ENCODE data around the gene ABCA13.

ABCA13 gene

DNA sequence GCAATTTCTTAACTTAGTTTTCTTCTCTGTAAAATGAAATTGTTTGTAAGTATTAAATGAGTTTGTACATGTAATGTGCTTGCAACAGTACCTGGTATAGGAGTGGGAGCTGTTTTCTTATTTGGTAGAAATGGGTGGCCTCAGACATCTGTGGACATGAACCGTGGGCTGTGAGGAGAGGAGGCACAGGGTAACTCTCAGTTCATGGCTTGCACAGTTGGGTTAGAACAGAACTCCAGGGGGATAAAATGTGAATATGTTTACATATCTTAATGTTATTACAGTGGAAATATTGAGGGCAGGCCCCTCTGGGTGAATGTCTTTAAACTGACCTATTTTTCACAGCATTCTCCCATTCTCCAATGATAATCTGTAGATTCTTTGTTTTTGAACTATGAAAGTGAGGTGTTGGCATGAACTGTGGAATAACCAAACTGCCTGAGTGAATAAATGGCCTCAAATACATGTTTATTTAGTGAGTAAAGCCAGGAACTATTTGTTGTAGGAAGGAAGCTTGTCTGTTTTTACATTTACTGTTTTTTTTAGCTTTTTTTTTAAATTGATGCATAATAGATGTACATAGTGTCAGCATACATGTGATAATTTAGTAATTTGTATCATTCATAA, 2.6 kb downstream of the ABCA13 start:
- H2AFZ ChIP-seq, result no peak overlapping the region
- H3K36me3 ChIP-seq (ENCODE audit: control insufficient read depth, insufficient read depth, low read length), result no peaks in the 10 kb centered on the region
- H3K4me1 ChIP-seq, result no peaks in the 10 kb centered on the region
- no peaks in the 10 kb centered on the region for H3K27me3 ChIP-seq (ENCODE audit: control insufficient read depth, insufficient read depth, low read length)
- no peak overlapping the region for H3K27ac ChIP-seq
- no peak overlapping the region for H3K4me3 ChIP-seq (ENCODE audit: low read depth, low read length)
- H3K9ac ChIP-seq, result no peak overlapping the region
- H3K4me2 ChIP-seq (ENCODE audit: low read length), result no peak overlapping the region
- TF ChIP-seq, protein P1, sequence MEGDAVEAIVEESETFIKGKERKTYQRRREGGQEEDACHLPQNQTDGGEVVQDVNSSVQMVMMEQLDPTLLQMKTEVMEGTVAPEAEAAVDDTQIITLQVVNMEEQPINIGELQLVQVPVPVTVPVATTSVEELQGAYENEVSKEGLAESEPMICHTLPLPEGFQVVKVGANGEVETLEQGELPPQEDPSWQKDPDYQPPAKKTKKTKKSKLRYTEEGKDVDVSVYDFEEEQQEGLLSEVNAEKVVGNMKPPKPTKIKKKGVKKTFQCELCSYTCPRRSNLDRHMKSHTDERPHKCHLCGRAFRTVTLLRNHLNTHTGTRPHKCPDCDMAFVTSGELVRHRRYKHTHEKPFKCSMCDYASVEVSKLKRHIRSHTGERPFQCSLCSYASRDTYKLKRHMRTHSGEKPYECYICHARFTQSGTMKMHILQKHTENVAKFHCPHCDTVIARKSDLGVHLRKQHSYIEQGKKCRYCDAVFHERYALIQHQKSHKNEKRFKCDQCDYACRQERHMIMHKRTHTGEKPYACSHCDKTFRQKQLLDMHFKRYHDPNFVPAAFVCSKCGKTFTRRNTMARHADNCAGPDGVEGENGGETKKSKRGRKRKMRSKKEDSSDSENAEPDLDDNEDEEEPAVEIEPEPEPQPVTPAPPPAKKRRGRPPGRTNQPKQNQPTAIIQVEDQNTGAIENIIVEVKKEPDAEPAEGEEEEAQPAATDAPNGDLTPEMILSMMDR (IDR thresholded peaks at IDR 0.05), result no peak
- no peaks in the 10 kb centered on the region for H3K79me2 ChIP-seq
- no peaks in the 10 kb centered on the region for H3K9me3 ChIP-seq (ENCODE audit: control insufficient read depth, low read length)

DNA sequence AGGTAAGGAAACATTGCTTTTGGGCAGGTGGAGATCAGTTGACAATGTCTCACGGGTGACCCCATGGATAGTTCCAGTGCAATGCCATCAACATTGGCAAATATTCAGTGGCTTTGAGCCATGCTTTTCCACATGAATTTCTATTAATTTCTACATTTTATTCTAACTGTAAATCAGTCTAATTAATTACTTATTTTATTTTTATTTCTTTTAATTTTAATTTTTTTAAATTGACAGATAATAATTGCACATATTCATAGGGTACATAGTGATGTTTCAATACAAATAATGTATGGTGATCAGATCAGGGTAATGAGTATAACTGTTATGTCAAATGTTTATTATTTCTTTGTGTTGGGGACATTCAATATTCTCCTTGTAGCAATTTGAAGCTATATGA, 3.8 kb downstream of the ABCA13 start:
- Histone ChIP-seq H3K9me3 (ENCODE audit: control insufficient read depth, low read length) (no peaks in the 10 kb centered on the region), H3K4me1 (no peaks in the 10 kb centered on the region), H3K79me2 (no peaks in the 10 kb centered on the region), H3K27me3 (ENCODE audit: control insufficient read depth, insufficient read depth, low read length) (no peaks in the 10 kb centered on the region), H3K4me2 (ENCODE audit: low read length) (no peak overlapping the region), H3K9ac (no peak overlapping the region), H3K4me3 (ENCODE audit: low read depth, low read length) (no peak overlapping the region), H3K27ac (no peak overlapping the region), H3K36me3 (ENCODE audit: control insufficient read depth, insufficient read depth, low read length) (no peaks in the 10 kb centered on the region), H2AFZ (no peak overlapping the region)
- TF ChIP-seq, protein P1 (IDR thresholded peaks at IDR 0.05), result no peak

DNA sequence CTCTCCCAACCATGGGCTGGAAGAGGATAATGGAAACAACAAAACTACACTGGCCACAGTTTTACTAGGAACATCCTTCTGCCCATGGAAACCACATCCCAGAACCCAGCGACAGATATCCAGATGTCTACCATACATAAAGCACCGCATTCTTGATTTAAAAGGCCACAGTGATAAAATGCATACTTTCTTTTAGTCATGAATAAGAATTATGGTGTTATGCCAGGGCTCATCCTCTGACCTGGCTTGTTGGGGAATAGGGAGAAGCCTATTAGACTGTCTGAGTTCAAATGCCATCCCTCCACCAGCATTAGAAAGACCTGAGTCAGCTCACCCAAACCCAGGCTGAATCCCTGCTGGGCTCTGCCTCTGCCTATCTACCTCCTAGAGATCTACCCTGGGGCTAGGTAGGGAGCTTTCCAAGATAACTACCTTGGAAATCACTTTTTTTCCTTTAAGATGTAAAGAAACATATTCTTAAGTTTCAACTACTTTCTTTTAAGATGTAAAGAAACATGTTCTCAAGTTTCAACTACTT, 5.2 kb downstream of the ABCA13 start:
- TF ChIP-seq, protein P1 (IDR thresholded peaks at IDR 0.05), result no peak

DNA sequence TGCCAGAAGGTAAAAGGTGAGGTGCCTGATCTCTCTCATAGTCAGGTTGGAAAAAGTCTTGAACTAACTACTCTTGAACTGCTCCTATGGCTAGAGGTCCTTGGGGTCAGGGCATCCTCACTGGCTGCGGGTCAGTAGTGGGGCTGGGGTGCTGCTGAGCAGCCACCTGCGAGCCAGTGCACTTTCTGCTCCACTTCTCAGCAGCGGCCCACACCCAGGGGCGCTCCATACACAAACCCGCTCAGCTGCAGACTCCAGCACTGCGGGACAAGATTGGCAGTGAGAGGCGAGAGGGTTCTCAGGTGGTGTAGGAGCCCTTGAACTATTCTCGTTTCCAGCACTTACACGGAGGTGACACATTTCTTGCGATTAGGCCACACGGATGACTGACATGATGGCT, 6.0 kb downstream of the ABCA13 start:
- H3K4me2 ChIP-seq (ENCODE audit: low read length), result no peak overlapping the region
- H3K4me1 ChIP-seq, result no peaks in the 10 kb centered on the region
- no peak overlapping the region for H3K9ac ChIP-seq
- no peaks in the 10 kb centered on the region for H3K27me3 ChIP-seq (ENCODE audit: control insufficient read depth, insufficient read depth, low read length)
- H3K9me3 ChIP-seq (ENCODE audit: control insufficient read depth, low read length), result no peaks in the 10 kb centered on the region
- H3K79me2 ChIP-seq, result no peaks in the 10 kb centered on the region
- H2AFZ ChIP-seq, result no peak overlapping the region
- no peaks in the 10 kb centered on the region for H3K36me3 ChIP-seq (ENCODE audit: control insufficient read depth, insufficient read depth, low read length)
- H3K27ac ChIP-seq, result no peak overlapping the region
- no peak overlapping the region for H3K4me3 ChIP-seq (ENCODE audit: low read depth, low read length)
- TF ChIP-seq, protein P1 (IDR thresholded peaks at IDR 0.05), result no peak

More for the DNA sequence above, 5.2 kb downstream of the ABCA13 start:
- no peak overlapping the region for H3K4me3 ChIP-seq (ENCODE audit: low read depth, low read length)
- no peaks in the 10 kb centered on the region for H3K27me3 ChIP-seq (ENCODE audit: control insufficient read depth, insufficient read depth, low read length)
- no peaks in the 10 kb centered on the region for H3K9me3 ChIP-seq (ENCODE audit: control insufficient read depth, low read length)
- no peaks in the 10 kb centered on the region for H3K79me2 ChIP-seq
- no peak overlapping the region for H3K9ac ChIP-seq
- H3K4me1 ChIP-seq, result no peaks in the 10 kb centered on the region
- H3K27ac ChIP-seq, result no peak overlapping the region
- no peak overlapping the region for H3K4me2 ChIP-seq (ENCODE audit: low read length)
- H3K36me3 ChIP-seq (ENCODE audit: control insufficient read depth, insufficient read depth, low read length), result no peaks in the 10 kb centered on the region
- no peak overlapping the region for H2AFZ ChIP-seq

DNA sequence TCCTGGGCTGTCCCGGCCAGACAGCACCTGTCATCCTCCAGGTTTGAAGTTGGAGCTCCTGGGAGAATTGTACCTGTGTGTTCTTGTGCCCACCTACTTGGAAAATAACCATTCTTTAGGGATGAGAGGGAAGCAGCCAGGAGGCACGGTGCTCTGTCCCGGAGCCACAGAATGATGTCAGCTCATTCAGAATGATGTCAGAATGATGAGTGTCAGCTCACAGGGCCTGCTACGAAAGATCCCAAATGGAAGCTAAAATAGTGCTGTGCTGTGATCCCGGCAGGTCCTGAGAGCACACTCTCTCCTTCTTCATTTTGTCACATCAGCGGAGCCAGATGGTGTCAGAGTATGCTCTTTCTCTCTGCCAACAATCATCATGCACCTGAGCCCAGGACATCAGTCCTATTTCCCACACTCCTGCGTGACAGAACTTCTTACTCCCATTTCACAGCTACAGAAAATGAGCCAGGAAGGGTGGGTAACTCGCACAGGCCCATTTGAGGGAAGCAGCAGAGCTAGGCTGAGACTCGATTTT, 8.3 kb downstream of the ABCA13 start:
- TF ChIP-seq, protein P1 (IDR thresholded peaks at IDR 0.05), result no peak
- no peak overlapping the region for H3K27ac ChIP-seq
- no peak overlapping the region for H3K4me2 ChIP-seq (ENCODE audit: low read length)
- no peaks in the 10 kb centered on the region for H3K79me2 ChIP-seq
- H3K9ac ChIP-seq, result no peak overlapping the region
- no peak overlapping the region for H3K4me3 ChIP-seq (ENCODE audit: low read depth, low read length)
- no peak overlapping the region for H2AFZ ChIP-seq
- no peaks in the 10 kb centered on the region for H3K36me3 ChIP-seq (ENCODE audit: control insufficient read depth, insufficient read depth, low read length)
- no peaks in the 10 kb centered on the region for H3K4me1 ChIP-seq
- H3K27me3 ChIP-seq (ENCODE audit: control insufficient read depth, insufficient read depth, low read length), result no peaks in the 10 kb centered on the region
- no peaks in the 10 kb centered on the region for H3K9me3 ChIP-seq (ENCODE audit: control insufficient read depth, low read length)

Measured in parathyroid adenoma (tissue), 2 donors.